Fibroblast of skin of back (primary cell): ENCODE measurements around the gene CYFIP1.
A peak's percentile ranks its signal among the peaks of the same experiment; 100 is the strongest.

ENCODE experiments used
- DNase-seq: peaks from one replicate; pipeline ENCODE4 v3.0.0-alpha.2; 2013

Gene CYFIP1

DNA sequence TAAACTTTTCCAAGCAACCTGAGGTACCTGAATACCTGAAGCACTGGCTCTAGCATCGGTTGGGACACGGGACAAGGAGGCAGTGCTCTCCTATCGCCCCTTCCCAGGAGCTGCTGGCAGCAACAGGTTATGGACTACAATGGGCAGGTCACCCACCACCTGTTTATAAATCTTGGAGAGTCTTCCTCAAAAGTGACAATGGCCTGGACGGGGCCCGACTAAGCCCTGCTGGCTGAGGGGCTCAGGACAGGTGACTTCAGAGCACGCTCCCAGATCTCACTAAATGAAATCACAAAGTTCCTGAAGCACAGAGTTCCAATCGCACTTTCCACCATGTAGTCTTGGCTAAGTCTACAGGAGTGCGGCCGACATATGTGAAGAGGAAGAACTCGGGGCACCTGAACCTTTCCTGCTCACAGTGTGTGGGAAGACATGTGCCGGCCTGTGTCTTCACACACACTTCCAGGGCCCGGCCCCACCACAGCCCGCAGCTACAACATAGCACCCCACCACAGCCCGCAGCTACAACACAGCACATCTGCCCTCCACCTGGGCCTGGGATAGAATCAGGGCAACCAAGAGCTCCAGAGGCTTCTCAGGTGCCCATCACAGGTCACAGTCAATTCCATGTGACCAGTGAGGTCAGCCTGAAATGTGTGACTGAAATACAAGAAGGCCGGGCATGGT lies 12.9 kb downstream of the CYFIP1 start:
- no peak for DNase-seq

DNA sequence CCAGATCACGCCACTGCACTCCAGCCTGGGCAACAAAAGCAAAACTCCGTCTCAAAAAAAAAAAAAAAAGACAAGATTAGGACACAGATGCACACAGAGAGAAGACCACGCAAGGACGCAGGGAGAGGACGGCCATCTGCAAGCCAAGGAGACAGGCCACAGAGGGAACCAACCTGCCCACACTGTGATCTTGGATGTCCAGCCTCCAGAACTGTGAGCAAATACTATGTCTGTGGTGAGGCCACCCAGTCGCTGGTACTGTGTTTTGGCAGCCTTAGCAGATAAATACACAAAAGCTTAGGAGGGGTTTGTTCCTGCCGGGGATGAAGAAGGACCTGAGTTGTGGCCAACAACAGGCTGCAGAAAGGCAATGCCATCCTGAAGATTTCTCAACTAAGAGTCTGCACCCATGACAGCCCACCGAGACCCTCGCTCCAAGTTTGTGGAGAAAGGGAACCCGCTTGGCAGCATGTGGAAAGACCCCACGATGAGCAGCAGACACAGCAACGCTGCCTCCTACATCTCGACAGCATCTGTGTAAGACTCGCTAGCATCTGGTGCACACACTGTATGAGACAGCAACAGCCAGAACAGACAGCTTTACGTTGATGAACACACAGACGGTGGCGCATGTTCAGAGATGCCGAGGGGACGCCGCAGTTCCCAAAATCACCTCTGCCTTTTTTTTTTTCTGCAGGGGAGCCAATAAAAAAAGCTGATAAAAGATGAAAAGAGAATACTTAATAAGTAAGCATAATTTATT lies 13.7 kb downstream of the CYFIP1 start:
- DNase-seq, result no peak

GRCh38 chr15:22963641-22964040 lies 16.5 kb downstream of the CYFIP1 start:
- no peak for DNase-seq

DNA sequence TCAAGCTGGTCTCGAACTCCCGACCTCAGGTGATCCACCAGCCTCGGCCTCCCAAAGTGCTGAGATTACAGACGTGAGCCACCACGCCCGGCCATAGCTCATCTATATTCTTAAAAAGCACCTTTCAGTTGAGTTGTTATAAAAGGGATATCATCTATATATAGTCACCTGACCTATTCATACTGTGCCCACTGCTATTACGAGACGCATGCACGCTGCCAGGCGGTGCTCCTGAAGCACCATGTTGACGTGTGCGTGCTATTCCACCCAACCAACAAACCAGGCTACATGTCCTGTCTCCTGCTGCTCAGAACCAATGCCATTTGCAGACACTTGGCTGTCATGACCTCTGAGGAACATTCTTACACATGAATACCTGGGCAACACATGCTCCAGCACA lies 17.6 kb downstream of the CYFIP1 start:
- no peak for DNase-seq

- peak; percentile 46 for DNase-seq
Measured at GRCh38 chr15:22961762-22962161, 18.4 kb downstream of the CYFIP1 start.

DNA sequence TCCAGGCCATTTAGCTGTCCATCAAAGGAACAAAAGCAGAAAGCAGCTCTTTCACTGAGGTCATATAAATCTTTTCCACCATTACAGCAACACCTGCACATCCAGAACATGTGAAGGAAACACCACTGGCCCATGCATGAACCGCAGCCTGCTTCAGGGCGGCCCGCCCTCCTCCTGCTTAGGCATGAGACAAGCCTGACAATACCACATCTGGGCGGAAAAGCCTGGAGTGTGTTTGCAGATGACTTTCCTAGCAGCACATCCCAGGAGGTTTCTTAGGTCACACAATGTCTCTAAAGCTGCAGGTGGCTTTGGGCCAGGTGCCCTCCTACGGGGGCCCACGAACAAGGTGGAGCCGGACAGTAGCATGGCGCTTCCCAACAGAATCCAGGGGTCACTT lies 19.6 kb downstream of the CYFIP1 start:
- no peak for DNase-seq

- DNase-seq, result no peak
Measured at GRCh38 chr15:22960126-22960525, 20.0 kb downstream of the CYFIP1 start.

DNA sequence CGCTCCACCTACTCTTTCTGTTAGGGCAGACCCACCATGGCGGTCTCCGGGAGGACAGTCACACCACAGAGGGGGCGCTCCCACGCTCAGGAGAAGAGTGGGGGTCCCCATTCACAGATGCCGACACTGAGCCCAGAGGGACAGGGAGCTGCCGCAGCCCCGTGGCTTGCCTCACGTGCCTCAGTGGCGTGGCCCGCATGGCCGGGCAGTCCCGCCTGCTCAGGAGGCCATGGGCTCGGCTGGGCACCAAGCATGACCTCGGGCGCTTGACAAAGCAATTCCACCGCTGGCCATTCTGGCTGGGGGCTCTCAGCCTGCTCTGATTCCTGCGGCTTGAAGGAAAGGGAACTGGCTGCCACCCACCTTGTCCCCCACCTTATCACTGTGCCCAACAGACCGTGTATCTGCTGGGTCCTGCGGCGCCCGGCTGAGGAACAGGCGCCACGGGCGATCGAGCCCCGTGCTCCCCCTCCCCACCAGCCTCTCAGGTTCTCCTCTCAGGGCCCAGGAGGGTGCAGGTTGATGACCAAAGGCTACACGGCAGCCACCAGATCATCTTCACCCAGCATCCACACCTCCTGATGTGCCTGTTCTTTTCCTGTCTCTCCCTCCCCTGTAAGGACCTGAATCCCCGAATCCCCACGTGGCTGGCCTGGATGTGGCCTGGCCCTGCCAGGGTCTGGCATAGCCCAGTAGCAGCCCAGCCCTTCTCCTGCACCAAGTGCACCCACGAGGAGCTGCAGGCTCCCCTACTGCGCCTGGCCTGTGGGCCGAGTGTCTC lies 20.7 kb downstream of the CYFIP1 start:
- no peak for DNase-seq

DNA sequence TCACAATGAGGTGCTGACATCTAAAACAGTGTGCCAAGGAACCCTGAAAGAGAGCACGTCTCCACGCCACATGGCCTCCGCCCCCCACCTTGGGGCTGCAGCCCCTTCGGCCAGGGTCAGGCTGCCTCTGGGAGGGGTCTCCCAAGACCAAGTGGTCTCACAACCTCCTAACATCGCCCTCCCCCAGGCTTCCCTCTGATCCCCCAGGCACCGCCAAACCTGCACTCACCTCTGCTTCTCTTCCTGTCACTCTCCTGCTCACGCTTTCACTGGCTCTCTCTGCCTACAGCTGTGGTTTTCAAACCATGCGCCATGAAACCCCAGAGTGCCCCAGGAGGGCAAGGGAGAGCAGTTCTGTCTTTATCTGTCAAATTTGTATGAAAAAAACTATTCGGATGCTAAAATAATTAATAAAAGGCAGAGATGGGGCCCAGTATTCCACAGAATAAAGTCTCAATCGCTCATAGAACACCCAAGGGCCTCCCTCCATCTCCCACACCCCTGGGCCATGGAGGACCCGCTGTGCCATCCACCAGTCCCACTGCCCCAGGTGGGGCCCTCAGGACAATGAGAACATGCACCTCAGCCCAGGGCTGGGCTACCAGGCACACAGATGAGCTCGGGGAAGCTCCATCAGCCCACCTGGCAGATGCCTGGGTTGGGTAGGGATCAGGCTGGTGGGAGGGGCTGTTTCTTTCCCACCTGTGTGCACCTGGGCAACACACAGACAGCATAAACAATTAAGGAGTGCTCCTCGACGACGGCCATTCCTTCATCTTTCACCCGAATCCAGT lies 21.5 kb downstream of the CYFIP1 start:
- no peak for DNase-seq

GRCh38 chr15:22956978-22957260 lies 23.2 kb downstream of the CYFIP1 start:
- DNase-seq, result no peak

DNA sequence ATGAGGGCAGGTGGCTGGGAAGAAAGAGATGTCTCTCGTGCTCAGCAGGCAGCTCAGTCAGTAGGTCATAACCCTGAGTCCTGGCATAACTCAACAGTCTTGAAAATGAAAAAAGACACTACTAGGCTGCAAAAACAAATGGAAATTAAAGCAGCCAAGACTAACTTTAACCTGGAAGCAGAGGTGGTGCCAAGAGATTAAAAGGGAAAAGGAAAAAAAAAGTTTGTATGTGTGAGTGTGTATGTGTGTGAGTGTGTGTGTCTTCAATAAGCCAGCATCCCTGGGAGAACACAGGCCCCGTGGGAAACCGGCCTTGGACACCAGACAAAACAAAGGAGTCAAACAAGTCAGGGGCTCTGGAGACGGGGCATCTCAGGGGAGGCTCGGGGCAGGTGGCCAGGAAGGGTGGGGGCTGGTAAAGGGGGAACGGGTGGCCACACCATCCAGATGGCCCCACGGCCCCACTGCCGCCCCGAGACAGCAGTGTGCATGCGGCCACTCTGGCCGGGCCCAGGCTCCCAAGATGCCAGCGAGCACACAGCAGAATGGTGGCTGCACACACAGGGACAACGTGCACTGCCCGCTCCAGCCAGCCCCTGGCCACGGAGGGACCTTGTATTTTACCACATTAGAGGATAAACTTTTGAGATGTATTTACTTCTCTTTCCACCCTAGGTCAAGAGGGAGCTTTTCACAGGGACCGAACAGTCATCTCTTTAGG lies 23.8 kb downstream of the CYFIP1 start:
- DNase-seq, result no peak

DNA sequence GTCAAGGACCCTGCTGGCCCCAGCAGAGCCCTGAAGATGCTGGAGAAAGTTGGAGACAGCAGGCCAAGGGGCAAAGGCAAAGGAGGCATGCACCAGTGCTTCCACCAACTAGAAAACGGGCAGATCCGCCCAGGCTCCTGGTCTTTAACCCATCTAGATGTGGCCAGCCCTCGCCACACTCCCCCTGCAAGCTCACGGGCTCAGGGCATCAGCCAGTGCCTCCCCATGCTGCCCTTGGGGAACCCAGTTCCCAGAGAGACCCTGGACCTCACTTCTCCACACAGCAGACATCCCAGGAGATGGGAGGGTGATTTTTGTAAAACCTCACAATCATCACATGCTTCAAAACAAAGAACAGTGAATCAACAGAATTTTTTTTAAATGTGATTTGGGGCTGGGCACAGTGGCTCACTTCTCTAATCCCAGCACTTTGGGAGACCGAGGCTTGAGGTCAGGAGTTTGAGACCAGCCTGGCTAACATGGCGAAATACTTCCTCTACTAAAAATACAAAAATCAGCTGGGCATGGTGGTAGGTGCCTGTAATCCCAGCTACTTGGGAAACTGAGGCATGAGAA lies 24.5 kb downstream of the CYFIP1 start:
- DNase-seq, result no peak

- no peak for DNase-seq
Measured at GRCh38 chr15:22954798-22955543, 25.2 kb downstream of the CYFIP1 start.

DNA sequence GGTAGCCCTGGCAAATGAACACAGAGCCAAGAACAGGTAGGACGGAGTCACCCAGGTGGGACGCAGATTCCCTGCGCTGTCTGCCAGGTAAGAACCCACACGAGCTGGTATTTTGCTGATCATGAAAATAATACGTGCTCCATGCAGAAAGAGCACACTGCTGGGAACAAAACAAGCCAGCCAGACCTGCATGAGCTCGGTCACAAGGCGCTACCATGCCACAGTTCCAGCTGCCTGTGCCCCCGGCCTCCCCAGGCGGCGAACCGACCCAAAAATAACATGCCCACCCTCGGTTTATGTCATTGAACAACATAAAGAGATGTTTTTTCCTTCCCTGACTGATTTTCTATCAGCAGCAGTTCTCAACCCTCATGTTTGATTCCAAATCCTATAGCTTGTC lies 25.8 kb downstream of the CYFIP1 start:
- no peak for DNase-seq

DNA sequence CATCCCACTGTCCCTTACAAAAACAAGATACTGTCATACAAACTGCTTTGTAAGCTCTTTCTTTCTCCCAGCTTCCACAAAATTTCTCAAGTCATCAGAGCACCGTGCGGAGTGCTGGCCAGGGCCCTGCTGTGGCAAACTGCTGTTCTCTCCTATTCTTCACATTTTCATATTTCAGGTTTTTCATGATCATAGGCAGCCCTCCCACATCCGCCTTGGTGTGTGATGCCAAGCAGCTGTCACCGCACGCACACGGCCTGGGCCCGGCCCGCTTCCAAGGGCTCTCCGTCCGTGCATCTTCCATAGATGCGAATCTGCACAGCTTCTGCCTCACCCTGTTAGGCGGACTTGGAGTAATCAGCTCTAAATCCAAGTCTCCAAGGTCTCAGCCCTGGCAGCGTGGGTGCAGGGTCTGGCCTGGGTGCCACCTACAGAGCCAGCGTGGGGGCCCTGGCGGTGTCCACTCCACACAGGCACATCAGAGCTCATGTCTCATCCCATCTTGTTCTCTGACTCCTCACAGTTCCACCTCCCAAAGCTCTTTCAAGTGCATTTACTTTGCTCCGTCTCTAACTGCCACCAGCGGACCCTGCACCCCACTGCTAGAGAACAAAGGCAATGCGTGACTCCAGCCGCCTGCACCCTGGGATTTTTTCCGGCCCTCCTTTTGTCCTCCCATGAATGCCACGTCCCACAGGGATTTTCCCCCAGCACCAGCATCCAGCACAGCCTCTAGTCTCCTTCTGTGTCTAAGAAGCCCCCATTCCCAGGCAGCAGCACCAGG lies 27.2 kb downstream of the CYFIP1 start:
- peak; percentile 33 for DNase-seq

DNA sequence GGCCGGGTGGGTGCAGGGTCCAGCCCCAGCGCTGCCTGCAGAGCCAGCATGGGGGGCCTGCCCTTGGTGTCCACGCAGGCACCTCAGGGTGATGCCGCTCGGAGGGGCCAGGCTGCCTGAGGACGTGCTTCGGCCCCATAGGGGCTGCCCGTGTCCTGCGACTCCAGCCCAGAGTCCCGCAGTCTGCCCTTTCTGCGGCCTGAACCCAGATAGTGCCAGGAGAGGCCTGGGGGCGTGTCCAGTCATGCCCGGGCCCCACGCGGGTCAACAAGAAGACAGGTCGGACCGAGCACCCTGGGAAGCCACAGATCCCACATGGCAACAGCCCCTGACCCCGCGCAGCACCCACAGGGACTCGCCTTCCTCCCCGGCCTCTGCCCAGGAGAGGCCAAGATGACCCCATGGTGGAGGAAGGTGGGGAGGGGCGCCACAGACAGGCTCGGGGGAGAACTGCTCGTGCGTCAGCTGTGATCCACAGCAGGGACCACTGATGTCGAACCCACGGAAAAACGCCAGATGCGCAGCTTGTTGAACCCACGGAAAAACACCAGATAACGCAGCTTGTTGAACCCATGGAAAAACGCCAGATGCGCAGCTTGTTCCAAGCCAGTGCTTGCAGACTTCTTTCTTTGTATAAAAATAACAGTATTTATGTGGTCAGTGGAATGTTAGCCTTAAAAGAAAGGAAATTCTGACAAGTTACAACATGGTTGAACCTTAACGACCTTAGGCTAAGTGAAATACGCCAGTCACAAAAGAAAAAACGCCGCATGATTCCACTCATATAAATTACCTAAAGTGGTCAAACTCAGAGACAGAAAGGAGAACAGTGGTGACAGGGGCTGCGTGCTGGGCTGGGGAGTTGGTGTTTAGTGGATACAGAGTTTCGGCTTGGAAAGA lies 28.5 kb downstream of the CYFIP1 start:
- no peak for DNase-seq

- no peak for DNase-seq
Measured at GRCh38 chr15:22951031-22951380, 29.2 kb downstream of the CYFIP1 start.

- no peak for DNase-seq
Measured at GRCh38 chr15:22950256-22950990, 29.7 kb downstream of the CYFIP1 start.
